Natural killer cell treated with Interleukin-12 subunit alpha and Interleukin-12 subunit beta and Interleukin-15 and Interleukin-18, amount 100 ng/mL, for 72 hours (primary cell): Measurements from ENCODE around the gene CALHM4. TPM values are rescaled to one million over a fixed set of nuclear protein-coding genes. Genes with fewer than 3 reads are reported as not detected.

Experiments
- ATAC-seq, 2 donors: fragments of 150-1000 bp; cut with Tn5 transposase in 1 of 2; sonication (Bioruptor Pico), chemical (Tn5 transposase) in 1 of 2; 2 replicates each; pipeline ENCODE4 v1.10.0; 2021
- DNase-seq: peaks from one replicate; pipeline ENCODE4 v3.0.0; 2022; ENCODE audit warnings: low spot score
- H3K27ac Mint-ChIP-seq, 2 donors: 1 replicate in 1 of 2; 2 replicates in 1 of 2; pipeline ENCODE4 v1.8.0; 2022; ENCODE audit warnings: mixed read lengths in 2 of 2, mild to moderate bottlenecking in 1 of 2, moderate library complexity in 1 of 2
- H3K27me3 Mint-ChIP-seq, 2 donors: 1 replicate in 1 of 2; 2 replicates in 1 of 2; pipeline ENCODE4 v1.8.0; 2022; ENCODE audit warnings: mixed read lengths in 2 of 2
- H3K36me3 Mint-ChIP-seq: one replicate; pipeline ENCODE4 v1.8.0; 2022; ENCODE audit warnings: mixed read lengths
- H3K4me1 Mint-ChIP-seq, 2 donors: 1 replicate in 1 of 2; 2 replicates in 1 of 2; pipeline ENCODE4 v1.8.0; 2022; ENCODE audit warnings: low read depth in 2 of 2, mixed read lengths in 2 of 2, mild to moderate bottlenecking in 1 of 2
- H3K4me3 Mint-ChIP-seq: one replicate; pipeline ENCODE4 v1.8.0; 2022; ENCODE audit warnings: mixed read lengths
- H3K9me3 Mint-ChIP-seq: 2 replicates; pipeline ENCODE4 v1.8.0; 2022; ENCODE audit warnings: mixed read lengths
- total RNA-seq, 2 donors: library from RNA; stranded (reverse); gene quantifications; one replicate each; pipeline ENCODE4 v1.2.3, GENCODE V29; 2022

Gene CALHM4
- total RNA-seq, 2 donors from 2014 or later: not detected

DNA sequence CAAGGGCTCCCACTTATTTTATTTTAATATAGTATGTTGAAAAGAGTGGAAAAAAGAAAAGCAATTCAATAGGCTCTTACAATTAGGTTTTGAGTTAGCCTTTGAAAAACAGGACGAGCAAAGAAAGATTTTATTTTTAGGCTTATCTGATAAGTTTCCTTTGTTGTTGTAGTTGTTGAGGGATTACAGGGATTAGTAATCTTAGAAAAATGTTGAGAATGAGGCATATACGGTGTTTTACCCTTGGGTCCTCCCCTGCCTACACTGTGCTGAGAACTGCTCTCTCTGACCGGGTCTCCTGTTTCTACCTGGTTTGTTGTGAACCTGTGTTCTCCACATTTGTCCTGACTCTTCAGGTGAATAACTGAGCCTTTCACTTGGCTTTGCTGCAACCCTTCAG, 24.8 kb upstream of the CALHM4 start:
- DNase-seq: no peak
- Mint-ChIP-seq H3K27me3 (peaks cover 22 to 28% of the 10 kb centered on the region in 2 donors), H3K27ac (no peak overlapping the region), H3K9me3 (no peaks in the 10 kb centered on the region), H3K4me1 (peaks cover 3 to 5% of the 10 kb centered on the region in 2 donors), H3K36me3 (no peaks in the 10 kb centered on the region), H3K4me3 (no peak overlapping the region)
- no peak for ATAC-seq

DNA sequence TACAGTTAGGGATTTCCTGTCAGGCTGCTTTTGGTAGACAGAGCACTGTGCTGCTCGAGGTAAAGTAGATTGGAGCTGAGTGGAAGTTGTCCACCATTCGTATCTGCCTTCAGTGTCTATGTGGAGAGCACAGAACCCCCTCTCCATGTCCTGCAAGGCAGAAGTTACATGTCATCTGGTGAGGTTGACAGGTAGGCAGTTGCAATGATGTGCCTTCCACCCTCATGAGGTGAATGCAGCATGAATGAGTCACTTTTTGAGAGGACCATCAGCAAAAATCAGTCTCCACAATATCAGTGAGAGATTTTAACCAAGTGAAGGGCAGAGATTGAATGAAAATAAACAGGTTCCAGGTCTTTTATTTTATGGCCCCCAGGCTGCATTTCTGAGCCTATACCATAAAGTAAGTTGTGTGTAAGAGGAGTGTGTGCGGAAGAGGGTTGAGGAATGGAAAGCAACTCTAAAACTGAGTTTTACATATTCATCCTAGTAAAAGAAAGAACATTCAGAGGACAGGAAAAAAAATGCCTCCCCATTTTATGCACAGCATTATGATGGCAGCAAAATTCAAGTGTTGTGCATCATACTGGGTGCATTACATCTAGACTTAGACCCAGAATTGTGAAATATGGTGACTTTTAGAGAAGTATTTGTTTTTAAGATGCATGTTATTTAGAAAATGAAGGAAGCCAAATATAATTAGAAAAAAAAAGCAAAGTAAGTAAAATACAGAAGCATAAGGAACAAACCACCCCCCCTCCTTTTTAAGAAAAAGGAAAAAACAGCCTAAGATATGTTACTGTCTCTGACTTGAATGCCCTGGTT, 23.9 kb upstream of the CALHM4 start:
- no peaks in the 10 kb centered on the region for H3K36me3 Mint-ChIP-seq
- DNase-seq (no peak), ATAC-seq (no peak)
- H3K4me3 Mint-ChIP-seq: no peak overlapping the region
- peaks cover 3 to 5% of the 10 kb centered on the region in 2 donors for H3K4me1 Mint-ChIP-seq
- H3K9me3 Mint-ChIP-seq: no peaks in the 10 kb centered on the region
- no peak overlapping the region for H3K27ac Mint-ChIP-seq
- peaks cover 27 to 29% of the 10 kb centered on the region in 2 donors for H3K27me3 Mint-ChIP-seq

- peaks cover 27 to 29% of the 10 kb centered on the region in 2 donors for H3K27me3 Mint-ChIP-seq
- ATAC-seq (no peak), DNase-seq (no peak)
- H3K4me1 Mint-ChIP-seq: peaks cover 3 to 5% of the 10 kb centered on the region in 2 donors
- H3K9me3 Mint-ChIP-seq: no peaks in the 10 kb centered on the region
- H3K36me3 Mint-ChIP-seq: no peaks in the 10 kb centered on the region
- no peak overlapping the region for H3K27ac Mint-ChIP-seq
- H3K4me3 Mint-ChIP-seq: no peak overlapping the region
Observed at GRCh38 chr6:116530436-116530835, 23.1 kb upstream of the CALHM4 start.

- H3K27ac Mint-ChIP-seq: no peak overlapping the region
- peaks cover 27 to 29% of the 10 kb centered on the region in 2 donors for H3K27me3 Mint-ChIP-seq
- no peaks in the 10 kb centered on the region for H3K9me3 Mint-ChIP-seq
- H3K36me3 Mint-ChIP-seq: no peaks in the 10 kb centered on the region
- ATAC-seq (peak; percentile 79 to 88), DNase-seq (no peak)
- no peak overlapping the region for H3K4me3 Mint-ChIP-seq
- H3K4me1 Mint-ChIP-seq: peaks cover 5 to 8% of the 10 kb centered on the region in 2 donors
Observed at GRCh38 chr6:116531675-116532570, 21.6 kb upstream of the CALHM4 start.

GRCh38 chr6:116533233-116533957, 20.2 kb upstream of the CALHM4 start:
- no peak overlapping the region for H3K4me3 Mint-ChIP-seq
- H3K9me3 Mint-ChIP-seq: no peaks in the 10 kb centered on the region
- DNase-seq (no peak), ATAC-seq (no peak)
- no peak overlapping the region for H3K27ac Mint-ChIP-seq
- H3K27me3 Mint-ChIP-seq: peaks cover 27 to 29% of the 10 kb centered on the region in 2 donors
- no peaks in the 10 kb centered on the region for H3K36me3 Mint-ChIP-seq
- H3K4me1 Mint-ChIP-seq: peaks cover 5 to 8% of the 10 kb centered on the region in 2 donors

DNA sequence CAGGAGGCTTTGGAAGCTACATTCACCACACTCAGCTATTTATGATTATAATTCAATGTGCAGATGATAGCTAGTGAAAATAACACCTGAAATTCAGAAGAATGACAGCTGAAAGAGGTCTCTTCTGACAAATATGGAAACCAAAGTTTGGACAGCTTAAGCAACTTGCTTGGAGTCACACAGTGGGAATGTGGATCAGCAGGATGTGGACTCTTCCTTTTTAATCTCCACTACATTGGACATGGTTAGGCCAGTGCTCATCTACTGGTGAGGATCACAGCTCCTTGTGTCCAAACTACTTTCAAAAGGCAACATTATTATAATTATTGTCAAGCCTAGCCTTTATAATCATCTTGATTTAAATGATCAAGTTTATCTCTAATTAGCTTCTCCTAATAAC, 18.4 kb upstream of the CALHM4 start:
- Mint-ChIP-seq H3K27ac (no peak overlapping the region), H3K36me3 (no peaks in the 10 kb centered on the region), H3K27me3 (peaks cover 21 to 26% of the 10 kb centered on the region in 2 donors), H3K9me3 (no peaks in the 10 kb centered on the region), H3K4me1 (peaks cover 5 to 8% of the 10 kb centered on the region in 2 donors), H3K4me3 (no peak overlapping the region)
- ATAC-seq (no peak), DNase-seq (no peak)

GRCh38 chr6:116536216-116536621, 17.3 kb upstream of the CALHM4 start:
- Mint-ChIP-seq H3K4me3 (no peak overlapping the region), H3K27me3 (peaks cover 30 to 31% of the 10 kb centered on the region in 2 donors), H3K27ac (no peak overlapping the region), H3K4me1 (peaks cover 2 to 5% of the 10 kb centered on the region in 2 donors), H3K36me3 (no peaks in the 10 kb centered on the region), H3K9me3 (no peaks in the 10 kb centered on the region)
- ATAC-seq (no peak), DNase-seq (no peak)

GRCh38 chr6:116542426-116542825, 11.1 kb upstream of the CALHM4 start:
- no peak overlapping the region for H3K27ac Mint-ChIP-seq
- no peak for DNase-seq
- no peaks in the 10 kb centered on the region for H3K9me3 Mint-ChIP-seq
- peaks cover 40 to 60% of the 10 kb centered on the region in 2 donors for H3K27me3 Mint-ChIP-seq
- H3K36me3 Mint-ChIP-seq: no peaks in the 10 kb centered on the region
- no peaks in the 10 kb centered on the region for H3K4me1 Mint-ChIP-seq
- no peak overlapping the region for H3K4me3 Mint-ChIP-seq
- ATAC-seq: no peak

DNA sequence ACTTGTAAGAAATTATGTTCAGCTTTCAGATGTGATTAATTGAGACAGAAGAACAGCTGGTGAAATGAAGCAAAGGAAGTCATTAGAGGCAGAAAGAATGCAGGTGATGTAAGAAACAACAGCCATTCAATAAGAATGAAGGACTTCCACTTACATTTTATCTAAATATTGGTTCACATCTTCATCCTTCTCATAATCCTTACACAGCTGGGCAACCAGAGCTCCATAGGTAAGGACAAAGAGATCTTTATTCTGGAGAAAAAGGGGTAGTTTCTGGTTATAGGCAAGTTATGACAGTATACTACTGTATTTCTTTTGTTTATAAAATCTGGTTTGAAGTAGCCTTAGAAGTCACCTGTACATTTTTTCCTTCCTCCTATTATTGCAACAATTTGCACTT, 10.4 kb upstream of the CALHM4 start:
- peaks cover 43 to 65% of the 10 kb centered on the region in 2 donors for H3K27me3 Mint-ChIP-seq
- no peak overlapping the region for H3K27ac Mint-ChIP-seq
- no peaks in the 10 kb centered on the region for H3K36me3 Mint-ChIP-seq
- ATAC-seq (no peak), DNase-seq (no peak)
- H3K9me3 Mint-ChIP-seq: no peaks in the 10 kb centered on the region
- no peaks in the 10 kb centered on the region for H3K4me1 Mint-ChIP-seq
- H3K4me3 Mint-ChIP-seq: no peak overlapping the region

DNA sequence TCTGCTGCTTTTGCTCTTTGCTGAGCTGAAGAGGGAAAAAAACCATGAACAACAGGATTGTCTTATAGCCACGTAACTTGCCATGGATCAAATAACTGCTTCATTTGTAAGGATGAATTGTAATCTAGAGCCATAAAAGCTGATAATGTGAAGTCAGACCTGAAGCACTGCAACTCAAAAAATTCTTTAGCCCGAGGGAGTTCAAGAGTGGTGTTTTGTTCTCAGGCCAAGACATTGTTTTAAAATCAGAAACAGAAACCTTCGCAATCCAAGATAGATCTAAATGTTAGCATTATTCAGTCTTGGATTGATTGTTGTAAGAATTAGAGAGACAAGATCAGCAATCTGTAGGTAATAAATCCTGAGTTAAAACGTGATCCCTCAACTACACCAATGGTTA, 7.9 kb upstream of the CALHM4 start, which contains the start of gene TRAPPC3L:
Gene TRAPPC3L (minus strand): TSS at position 34 of the 400 bp plus-strand sequence. CDS start 170 bp downstream, outside the sequence.
- Mint-ChIP-seq H3K27me3 (peaks cover 39 to 62% of the 10 kb centered on the region in 2 donors), H3K36me3 (no peaks in the 10 kb centered on the region), H3K27ac (no peak within 1 kb of the TSS), H3K4me3 (no peak within 1 kb of the TSS), H3K4me1 (no peaks in the 10 kb centered on the region), H3K9me3 (no peaks in the 10 kb centered on the region)
- no peak for ATAC-seq
- DNase-seq: no peak

- no peak for ATAC-seq
- DNase-seq: no peak
- Mint-ChIP-seq H3K4me3 (no peak overlapping the region), H3K27me3 (peaks cover 37 to 69% of the 10 kb centered on the region in 2 donors), H3K4me1 (no peaks in the 10 kb centered on the region), H3K9me3 (no peaks in the 10 kb centered on the region), H3K36me3 (no peaks in the 10 kb centered on the region), H3K27ac (no peak overlapping the region)
Observed at GRCh38 chr6:116547358-116547757, 6.2 kb upstream of the CALHM4 start.

DNA sequence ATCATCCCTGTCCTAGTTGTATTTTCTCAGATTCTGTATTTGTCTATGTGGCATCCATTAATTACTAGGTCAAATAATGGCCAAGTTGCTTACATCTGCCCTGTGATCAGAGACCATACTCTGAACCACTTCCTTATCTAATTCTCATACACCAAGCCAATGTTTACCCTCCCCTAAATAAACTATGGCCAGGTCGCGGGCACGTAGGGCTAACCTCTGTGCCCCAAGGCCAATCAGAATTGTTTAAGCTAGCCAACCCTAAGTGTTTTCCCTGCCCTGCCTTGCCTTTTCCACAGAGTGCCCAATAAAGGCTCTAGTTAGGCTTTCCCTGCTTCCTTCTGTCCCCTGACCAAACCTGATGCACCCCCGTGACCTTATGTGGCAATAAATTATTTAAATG, 2.8 kb upstream of the CALHM4 start:
- Mint-ChIP-seq H3K9me3 (no peaks in the 10 kb centered on the region), H3K4me3 (no peak overlapping the region), H3K36me3 (no peaks in the 10 kb centered on the region), H3K4me1 (no peaks in the 10 kb centered on the region), H3K27ac (no peak overlapping the region), H3K27me3 (peaks cover 27 to 54% of the 10 kb centered on the region in 2 donors)
- no peak for ATAC-seq
- DNase-seq: no peak

- Mint-ChIP-seq H3K4me1 (no peaks in the 10 kb centered on the region), H3K27me3 (peaks cover 13 to 24% of the 10 kb centered on the region in 2 donors), H3K9me3 (no peaks in the 10 kb centered on the region), H3K4me3 (no peak overlapping the region), H3K36me3 (no peaks in the 10 kb centered on the region), H3K27ac (no peak overlapping the region)
- no peak for DNase-seq
- ATAC-seq: no peak
Observed at GRCh38 chr6:116556065-116556464, 2.5 kb downstream of the CALHM4 start.
